Suprapubic skin (tissue), 4 donors: ENCODE data around the gene RSAD2.

ENCODE experiments used
- CTCF ChIP-seq, 2 donors: fragments of 200-600 bp in 1 of 2; fragments of 450-650 bp in 1 of 2; sonication (generic) in 1 of 2; IDR thresholded peaks; one replicate each; pipeline ENCODE4 v1.5.1; 2016 to 2019; ENCODE audit warnings: antibody characterized with exemption in 2 of 2, mild to moderate bottlenecking in 1 of 2, moderate library complexity in 1 of 2
- EP300 ChIP-seq: sonication (generic); formaldehyde crosslinking; IDR thresholded peaks from one replicate; pipeline ENCODE4 v1.6.1; 2017; ENCODE audit warnings: antibody characterized with exemption
- POLR2A ChIP-seq, 2 donors: fragments of 450-650 bp; IDR thresholded peaks; one replicate each; pipeline ENCODE4 v1.6.1; 2017; ENCODE audit warnings: antibody characterized with exemption in 2 of 2, mild to moderate bottlenecking in 2 of 2, moderate library complexity in 2 of 2
- POLR2AphosphoS5 ChIP-seq, 3 donors: sonication (generic); formaldehyde crosslinking; IDR thresholded peaks; one replicate each; pipeline ENCODE4 v1.6.1; 2017; ENCODE audit warnings: antibody characterized with exemption in 3 of 3

DNA sequence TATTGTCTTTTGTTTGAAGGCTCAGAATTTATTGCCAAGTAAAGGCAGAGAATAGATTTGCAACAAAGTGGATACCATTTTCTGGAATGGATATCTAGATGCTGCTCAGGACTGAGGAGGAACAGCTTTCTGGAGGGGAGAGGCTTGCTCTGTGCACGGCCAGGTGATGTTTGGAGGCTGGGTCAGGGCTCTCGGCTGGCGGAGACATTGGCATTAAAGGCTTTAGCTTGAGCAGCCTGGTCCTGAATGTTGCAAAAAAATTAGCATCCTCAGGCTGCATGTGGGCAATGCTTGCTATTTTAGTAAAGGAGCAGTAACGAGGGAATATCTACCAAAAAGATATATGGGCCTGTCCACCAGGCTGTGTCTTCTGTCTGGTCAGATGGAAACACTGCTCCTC lies 60.0 kb downstream of the RSAD2 start:
- TF ChIP-seq CTCF (IDR thresholded peaks at IDR 0.05) (no peak), POLR2AphosphoS5 (IDR thresholded peaks at IDR 0.05) (no peak), POLR2A (IDR thresholded peaks at IDR 0.05) (no peak), EP300 (no peak)
